Mesothelial cell of epicardium (in vitro differentiated cells): ENCODE measurements around the gene EVI5L. TPM values are rescaled to one million over a fixed set of nuclear protein-coding genes. Genes with fewer than 3 reads are reported as not detected.

ENCODE experiments used
- DNase-seq, 2 experiments: peaks; one replicate each; pipeline ENCODE4 v3.0.0; 2021; ENCODE audit warnings: low spot score in 2 of 2; ENCODE audit not compliant: unreplicated experiment in 2 of 2
- H3K27ac Mint-ChIP-seq: 2 replicates; pipeline ENCODE4 v1.8.0; 2021; ENCODE audit warnings: mixed read lengths
- H3K27me3 Mint-ChIP-seq: 2 replicates; pipeline ENCODE4 v1.8.0; 2021; ENCODE audit warnings: low read depth, mixed read lengths
- H3K36me3 Mint-ChIP-seq: 2 replicates; pipeline ENCODE4 v1.8.0; 2021; ENCODE audit warnings: mixed read lengths
- H3K4me1 Mint-ChIP-seq: 2 replicates; pipeline ENCODE4 v1.8.0; 2021; ENCODE audit warnings: mixed read lengths
- H3K4me3 Mint-ChIP-seq: 2 replicates; pipeline ENCODE4 v1.8.0; 2021; ENCODE audit warnings: mild to moderate bottlenecking, moderate library complexity, mixed read lengths
- H3K9me3 Mint-ChIP-seq: 2 replicates; pipeline ENCODE4 v1.8.0; 2021; ENCODE audit warnings: mixed read lengths
- CTCF ChIP-seq: fragments of 200-600 bp; sonication (generic); IDR thresholded peaks from one replicate; pipeline ENCODE4 v1.5.0; 2021; ENCODE audit warnings: antibody characterized with exemption; ENCODE audit not compliant: unreplicated experiment
- total RNA-seq: library from RNA; stranded (reverse); gene quantifications from 3 replicates; pipeline ENCODE4 v1.2.1, GENCODE V29; 2021

EVI5L gene
- total RNA-seq, 1 donor from 2014 or later, result 21.7 TPM

GRCh38 chr19:7845390-7846154, 15.6 kb downstream of the EVI5L start:
- no peaks in the 10 kb centered on the region for H3K9me3 Mint-ChIP-seq
- H3K27ac Mint-ChIP-seq, result no peak overlapping the region
- DNase-seq, result no peak
- TF ChIP-seq CTCF, result no peak
- H3K36me3 Mint-ChIP-seq, result no peaks in the 10 kb centered on the region
- H3K4me1 Mint-ChIP-seq, result no peaks in the 10 kb centered on the region
- H3K4me3 Mint-ChIP-seq, result no peak overlapping the region
- no peaks in the 10 kb centered on the region for H3K27me3 Mint-ChIP-seq

DNA sequence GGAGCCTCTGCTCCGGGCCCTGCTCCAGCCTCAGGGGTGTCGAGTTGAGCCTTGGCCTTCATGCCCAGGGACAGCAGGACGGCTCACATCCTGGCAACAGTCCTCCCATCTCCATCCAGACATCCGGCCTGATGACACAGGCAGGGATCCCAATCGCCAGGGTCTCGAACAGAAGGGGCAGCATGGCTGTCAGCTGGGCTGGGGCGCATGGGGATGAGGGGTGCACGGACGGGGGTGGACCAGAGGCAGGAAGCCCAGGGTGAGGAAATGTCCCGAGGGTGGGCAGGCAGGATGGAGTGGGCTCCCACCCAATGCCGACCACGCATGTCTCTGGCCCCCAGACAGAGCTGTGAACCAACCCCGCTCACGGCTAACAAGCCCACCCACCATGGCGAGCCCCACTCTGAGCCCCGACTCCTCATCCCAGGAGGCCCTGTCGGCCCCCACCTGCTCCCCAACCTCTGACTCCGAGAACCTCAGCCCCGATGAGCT, 16.2 kb downstream of the EVI5L start:
- H3K27ac Mint-ChIP-seq, result no peak overlapping the region
- no peak for DNase-seq
- no peaks in the 10 kb centered on the region for H3K36me3 Mint-ChIP-seq
- no peak for TF ChIP-seq CTCF
- H3K27me3 Mint-ChIP-seq, result no peaks in the 10 kb centered on the region
- H3K4me1 Mint-ChIP-seq, result no peaks in the 10 kb centered on the region
- H3K4me3 Mint-ChIP-seq, result no peak overlapping the region
- no peaks in the 10 kb centered on the region for H3K9me3 Mint-ChIP-seq

DNA sequence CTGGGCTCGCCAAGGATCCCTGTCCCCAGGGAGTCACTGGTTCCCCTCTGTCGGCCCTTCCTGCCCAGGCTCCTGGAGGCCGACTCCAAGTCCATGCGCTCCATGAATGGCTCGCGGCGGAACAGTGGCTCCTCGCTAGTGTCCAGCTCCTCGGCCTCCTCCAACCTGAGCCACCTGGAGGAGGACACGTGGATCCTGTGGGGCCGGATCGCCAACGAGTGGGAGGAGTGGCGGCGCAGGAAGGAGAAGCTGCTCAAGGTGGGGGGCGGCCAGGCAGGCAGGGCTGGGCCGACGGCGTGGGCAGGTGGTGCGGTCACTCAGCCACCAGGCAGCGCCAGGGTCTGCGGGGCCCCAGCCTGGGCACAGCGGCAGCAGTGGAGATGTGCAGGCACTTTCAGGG, 17.6 kb downstream of the EVI5L start:
- Mint-ChIP-seq H3K4me1 (no peaks in the 10 kb centered on the region), H3K27ac (no peak overlapping the region), H3K4me3 (no peak overlapping the region), H3K27me3 (no peaks in the 10 kb centered on the region), H3K9me3 (no peaks in the 10 kb centered on the region), H3K36me3 (no peaks in the 10 kb centered on the region)
- DNase-seq, result no peak
- TF ChIP-seq CTCF, result no peak

DNA sequence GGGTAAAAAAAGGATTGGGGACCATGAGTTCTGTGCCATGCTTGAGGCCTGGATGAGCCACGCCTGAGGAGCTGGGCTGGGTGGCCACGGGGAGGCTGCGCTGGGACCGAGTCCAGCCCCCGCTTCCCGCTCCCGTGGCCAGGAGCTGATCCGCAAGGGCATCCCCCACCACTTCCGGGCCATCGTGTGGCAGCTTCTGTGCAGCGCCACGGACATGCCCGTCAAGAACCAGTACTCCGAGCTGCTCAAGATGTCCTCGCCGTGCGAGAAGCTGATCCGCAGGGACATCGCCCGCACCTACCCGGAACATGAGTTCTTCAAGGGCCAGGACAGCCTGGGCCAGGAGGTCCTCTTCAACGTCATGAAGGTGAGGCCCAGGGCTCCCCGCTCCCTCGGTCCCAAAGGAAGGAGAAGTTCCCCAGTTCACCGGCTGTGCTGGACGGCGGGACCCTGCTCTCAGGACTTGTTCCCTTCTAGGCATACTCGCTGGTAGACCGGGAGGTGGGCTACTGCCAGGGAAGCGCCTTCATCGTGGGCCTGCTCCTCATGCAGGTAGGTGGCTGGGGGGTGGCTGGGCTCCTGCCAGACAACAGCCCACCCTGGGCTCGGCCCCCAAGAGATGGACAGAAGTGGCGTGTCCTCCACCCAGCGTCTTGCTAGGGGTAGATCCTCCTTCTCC, 18.9 kb downstream of the EVI5L start:
- H3K4me1 Mint-ChIP-seq, result peaks cover 8% of the 10 kb centered on the region
- no peaks in the 10 kb centered on the region for H3K27me3 Mint-ChIP-seq
- H3K27ac Mint-ChIP-seq, result no peak overlapping the region
- DNase-seq, result no peak
- no peak for TF ChIP-seq CTCF
- H3K4me3 Mint-ChIP-seq, result no peak overlapping the region
- no peaks in the 10 kb centered on the region for H3K9me3 Mint-ChIP-seq
- H3K36me3 Mint-ChIP-seq, result no peaks in the 10 kb centered on the region

DNA sequence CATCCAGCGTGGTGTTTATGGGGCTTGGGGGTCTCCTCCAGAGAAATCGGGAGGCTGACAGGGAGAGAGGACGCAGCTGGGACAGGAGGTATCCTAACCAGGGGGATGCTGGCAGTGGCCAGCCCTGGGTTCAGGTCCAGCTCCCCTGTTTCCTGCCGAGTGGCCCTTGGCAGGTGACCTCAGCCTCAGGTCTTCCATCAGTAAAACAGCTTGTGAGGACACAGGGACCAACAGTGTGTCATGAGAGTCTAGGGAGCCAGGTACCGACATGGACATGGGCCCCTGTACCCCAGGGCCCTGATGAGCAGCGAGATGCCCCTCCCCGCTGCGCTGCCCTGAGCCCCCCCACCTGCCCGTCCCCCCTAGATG, 19.6 kb downstream of the EVI5L start:
- H3K36me3 Mint-ChIP-seq, result no peaks in the 10 kb centered on the region

More for the DNA sequence above, 19.6 kb downstream of the EVI5L start:
- Mint-ChIP-seq H3K27ac (no peak overlapping the region), H3K27me3 (no peaks in the 10 kb centered on the region), H3K4me3 (no peak overlapping the region), H3K9me3 (no peaks in the 10 kb centered on the region), H3K4me1 (peaks cover 8% of the 10 kb centered on the region)
- no peak for TF ChIP-seq CTCF
- DNase-seq, result no peak
